GM19468 (cell line): ENCODE results near the gene BIRC7.

Source experiments
- ATAC-seq: cut with Tn5 transposase; IDR thresholded peaks from one replicate; pipeline ENCODE4 v1.9.1; 2021; ENCODE audit warnings: mild to moderate bottlenecking, moderate library complexity, moderate number of reproducible peaks; ENCODE audit not compliant: unreplicated experiment; ENCODE audit errors: extremely low read depth

BIRC7 gene, protein sequence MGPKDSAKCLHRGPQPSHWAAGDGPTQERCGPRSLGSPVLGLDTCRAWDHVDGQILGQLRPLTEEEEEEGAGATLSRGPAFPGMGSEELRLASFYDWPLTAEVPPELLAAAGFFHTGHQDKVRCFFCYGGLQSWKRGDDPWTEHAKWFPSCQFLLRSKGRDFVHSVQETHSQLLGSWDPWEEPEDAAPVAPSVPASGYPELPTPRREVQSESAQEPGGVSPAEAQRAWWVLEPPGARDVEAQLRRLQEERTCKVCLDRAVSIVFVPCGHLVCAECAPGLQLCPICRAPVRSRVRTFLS

DNA sequence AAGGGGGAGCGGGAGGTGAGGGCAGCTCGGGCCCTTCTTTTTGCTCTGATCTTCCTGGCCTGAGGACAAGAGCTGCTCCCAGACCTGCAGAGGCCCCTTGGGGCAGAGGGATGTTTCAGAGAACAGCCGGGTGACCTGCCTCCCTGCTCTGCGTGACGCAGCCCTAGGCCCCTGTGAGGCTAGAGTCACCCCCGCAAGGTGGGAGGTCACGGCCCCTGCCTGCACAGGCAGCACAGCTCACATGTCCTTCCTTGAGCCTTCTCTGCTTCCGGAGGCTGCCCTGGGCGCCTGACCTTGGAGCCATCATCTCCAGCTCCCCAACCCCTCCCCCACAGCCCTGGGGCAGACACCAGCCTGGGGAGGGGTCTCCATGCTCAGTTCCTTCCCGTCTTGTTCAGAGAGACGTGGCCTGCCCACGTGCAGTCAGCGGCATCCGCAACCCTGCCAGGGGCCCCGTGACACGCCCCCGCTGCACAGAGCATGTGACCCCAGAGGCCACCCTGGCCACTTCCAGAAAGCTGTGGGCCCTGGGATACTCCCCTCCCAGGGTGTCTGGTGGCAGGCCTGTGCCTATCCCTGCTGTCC, at the start of gene BIRC7:
Gene BIRC7, plus strand, starts transcription at position 507 of the 585 bp plus-strand sequence. CDS start 192 bp downstream, outside the sequence.
- ATAC-seq = no peak

DNA sequence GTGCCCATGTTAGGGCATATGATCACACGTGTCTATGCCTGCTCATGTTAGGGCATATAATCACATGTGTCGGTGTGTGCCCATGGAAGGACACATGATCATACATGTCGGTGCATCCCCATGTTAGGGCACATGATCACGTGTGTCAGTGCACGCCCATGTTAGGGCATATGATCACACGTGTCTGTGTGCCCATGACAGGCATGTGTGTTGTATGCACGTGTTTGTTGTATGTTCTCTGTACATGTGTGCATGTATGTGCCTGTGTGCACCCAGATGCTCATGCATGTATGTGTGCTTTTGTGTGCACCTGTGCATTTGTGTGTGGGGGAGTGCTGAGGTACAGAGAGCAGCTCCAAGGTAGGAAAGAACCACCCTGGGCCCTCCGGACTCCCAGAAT, 49.6 kb upstream of the BIRC7 start:
- no peak for ATAC-seq

DNA sequence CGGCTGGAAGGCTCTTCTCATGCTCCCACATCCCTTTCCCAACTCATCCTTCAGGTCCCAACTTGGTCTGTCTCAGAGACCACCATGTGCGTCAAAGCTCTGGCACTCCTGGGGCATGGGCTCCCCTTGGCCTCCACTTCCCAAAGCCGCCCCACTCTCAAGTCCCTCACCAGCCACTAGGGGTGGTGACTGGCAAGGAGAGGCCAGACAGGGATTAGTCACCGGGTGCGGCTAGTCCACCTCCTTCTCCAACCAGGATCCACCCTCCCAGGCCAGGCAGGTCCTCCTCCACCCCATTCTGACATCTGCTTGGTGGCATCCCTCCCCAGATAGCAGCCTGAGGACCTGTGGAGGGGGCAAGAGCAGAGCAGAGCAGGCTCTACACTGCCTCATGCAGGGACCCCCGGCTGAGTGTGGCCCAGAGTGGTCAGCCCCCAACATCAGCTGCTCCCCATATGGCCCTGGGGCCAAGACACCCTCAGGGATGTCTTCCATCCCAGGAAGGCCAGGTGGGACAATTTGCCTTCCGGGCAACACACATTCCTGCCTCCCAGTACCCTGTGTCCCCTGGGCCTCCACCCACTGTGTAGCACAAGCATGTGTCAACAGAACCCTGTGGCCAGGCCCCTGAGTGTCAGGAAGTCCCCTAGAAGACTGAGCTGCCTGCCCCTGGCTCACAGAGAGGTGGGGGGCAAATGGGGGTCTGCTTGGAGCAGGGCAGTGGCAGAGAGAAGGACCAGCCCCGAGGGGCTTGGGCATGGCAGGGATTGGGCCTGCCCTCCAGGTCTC, 49.0 kb upstream of the BIRC7 start:
- no peak for ATAC-seq

DNA sequence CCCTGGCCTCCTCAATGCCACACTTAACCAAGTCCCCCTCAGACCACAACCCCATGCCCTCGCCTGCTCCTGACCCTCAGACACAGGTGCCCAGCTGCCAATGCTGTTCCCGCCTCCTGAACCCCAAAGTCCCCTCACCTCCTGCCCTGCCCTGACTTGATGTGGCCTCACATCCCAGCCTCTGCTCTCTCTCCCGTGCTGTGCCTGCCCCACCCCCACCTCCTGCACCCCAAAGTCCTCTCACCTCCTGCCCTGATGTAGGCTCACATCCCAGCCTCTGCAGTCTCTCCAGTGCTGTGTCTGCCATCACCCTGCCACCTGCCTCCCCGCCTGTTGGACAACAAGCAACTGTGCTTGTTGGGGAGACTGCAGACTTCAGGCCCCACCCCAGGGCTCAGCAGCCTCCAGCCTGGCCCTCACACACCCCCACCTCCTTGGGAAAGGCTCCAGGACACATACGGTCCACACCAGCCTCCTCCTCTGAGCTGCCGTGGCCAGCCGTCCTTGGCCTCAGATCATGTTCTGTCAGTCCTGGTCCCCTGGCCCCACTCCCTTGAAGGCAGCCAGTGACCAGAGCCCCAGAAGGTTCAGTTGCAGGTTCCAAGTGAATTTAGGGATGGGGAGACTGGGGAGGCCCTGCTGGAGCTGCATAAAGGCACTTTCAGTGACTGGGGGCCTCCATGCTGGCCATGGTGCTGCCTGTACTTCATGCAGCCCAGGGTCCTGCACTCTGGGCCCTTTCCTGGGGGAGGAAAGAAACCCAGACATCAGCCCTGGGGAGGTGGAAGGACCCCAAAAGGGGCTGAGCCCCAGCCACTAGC, 48.2 kb upstream of the BIRC7 start:
- no peak for ATAC-seq

DNA sequence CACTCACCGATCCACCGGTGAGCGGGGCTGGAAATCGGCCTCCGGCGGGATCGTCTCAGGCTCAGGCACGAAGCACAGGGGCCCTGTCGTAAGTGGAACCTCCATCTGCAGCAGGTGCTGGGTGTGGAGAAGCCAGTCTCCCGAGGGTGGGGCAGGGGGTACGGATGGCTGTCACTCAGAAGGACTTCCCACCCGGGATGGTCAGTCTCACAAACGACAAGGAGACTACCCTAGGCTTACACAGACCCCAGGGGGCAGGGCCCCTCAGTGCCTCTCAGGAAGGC, 47.6 kb upstream of the BIRC7 start:
- ATAC-seq = no peak

DNA sequence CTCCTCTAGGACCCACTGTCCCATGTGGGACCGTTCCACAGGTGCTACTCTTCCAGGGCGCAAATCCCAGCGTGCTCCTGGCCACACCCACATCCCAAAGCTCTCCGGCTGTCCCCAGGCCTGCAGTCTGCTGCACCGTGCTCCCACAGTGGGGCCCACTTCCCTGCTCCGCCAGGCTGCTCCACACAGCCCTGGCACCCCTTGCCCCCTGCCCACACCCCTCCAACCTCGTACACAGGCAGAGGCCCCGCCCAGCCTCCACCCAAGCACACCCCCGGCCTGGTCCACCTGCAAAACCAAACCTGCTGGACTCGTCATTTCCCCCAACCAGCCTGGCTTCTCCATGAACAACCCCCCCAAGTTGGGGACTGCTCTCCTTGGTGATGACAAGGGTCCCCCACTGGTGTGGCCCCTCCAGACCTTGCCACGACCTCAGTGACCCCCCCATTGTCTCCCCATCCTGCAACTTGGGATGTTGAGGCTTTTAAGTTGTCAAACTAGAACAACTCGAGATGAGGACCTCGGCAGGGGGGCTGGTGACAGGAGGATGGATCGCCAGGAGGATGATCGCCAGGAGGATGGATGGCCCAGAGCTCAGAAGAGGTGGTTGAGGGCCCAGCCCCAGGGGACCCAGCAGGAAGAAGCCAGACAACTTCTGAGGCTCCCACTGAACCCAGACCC, 46.9 kb upstream of the BIRC7 start:
- no peak for ATAC-seq

DNA sequence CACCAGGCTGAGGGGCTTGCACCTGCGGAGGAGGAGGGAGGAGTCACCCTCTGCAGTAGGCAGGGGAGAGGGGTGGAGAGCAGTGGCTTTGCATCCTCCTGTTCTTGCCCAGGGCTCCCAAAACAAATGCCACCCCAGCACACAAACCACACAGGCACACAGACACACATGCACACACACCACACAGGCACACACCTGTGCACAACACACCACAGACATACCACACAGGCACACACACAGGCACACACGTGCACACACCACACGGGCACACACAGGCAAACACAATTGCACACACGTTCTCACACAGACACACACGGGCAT, 46.4 kb upstream of the BIRC7 start:
- ATAC-seq = no peak

DNA sequence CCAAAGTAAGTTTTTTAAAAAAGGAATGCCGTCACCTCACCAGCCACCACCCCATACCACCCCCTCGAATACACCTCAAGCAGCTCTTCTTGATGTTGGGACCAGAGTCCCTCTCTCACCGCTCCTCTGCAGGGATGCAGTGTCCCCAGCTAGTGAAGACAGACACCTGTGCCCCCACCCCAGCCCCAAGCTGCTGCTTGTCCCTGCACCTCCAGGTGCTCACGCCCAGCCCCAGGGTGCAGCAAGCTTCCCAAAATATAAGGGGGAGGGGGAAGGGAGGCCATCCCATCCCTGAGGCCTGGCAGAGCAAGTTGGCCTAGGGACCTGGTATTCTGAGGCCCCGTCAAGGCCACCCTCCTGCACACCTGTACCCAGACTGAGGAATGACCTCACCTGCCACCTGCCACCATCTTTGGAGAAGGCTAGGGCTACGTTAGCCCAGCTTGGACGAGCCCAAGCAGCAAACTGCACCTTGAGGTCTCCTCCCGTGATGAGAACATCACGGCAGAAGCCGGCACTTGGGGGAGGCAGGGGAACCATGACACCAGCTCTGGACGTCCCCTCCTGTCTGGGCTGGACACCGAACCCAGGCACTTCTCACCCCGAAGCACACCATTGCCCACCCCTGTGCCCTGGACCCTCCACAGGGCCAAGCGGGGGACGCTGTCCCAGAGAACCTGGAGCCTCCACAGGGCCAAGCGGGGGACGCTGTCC, 45.7 kb upstream of the BIRC7 start:
- ATAC-seq = no peak

DNA sequence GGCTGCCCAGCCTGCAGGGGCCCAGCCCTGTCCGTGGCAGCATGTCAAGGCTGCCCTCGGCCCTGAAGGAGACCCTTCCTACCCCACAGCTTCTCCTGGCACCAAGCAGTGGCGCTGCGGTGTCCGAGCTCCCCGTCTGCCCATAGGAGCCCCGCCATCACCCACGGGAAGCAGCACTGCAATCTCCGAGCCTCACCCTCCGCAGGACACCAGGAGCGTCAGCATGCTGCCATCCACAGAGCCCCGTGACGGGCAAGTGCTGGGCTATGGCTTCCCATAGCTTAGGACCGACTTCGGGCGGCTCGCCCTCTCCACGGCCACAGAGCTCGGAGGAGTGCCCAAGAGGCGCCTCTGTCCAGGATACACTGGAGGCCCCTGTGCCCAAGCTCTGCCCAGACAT, 44.9 kb upstream of the BIRC7 start:
- ATAC-seq = no peak

DNA sequence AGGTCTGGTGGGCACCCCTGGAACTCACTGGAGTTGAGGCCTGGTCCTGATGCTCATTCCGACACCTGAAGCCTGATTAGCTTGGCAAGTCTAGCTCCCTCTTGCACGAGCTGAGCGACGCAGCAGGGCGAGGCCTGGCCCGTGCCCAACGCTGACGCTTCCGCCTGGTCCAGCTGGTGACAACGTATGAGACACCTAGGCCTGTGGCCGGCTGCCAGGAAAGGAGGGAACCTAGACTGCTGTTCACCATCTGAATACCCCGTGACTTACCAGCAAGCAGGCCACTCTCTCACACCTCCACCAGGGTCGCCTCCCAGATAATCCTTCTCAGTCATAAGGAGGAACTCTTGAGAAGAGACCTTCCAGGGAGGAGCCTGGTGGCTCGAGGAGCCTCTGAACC, 44.3 kb upstream of the BIRC7 start:
- ATAC-seq = no peak

DNA sequence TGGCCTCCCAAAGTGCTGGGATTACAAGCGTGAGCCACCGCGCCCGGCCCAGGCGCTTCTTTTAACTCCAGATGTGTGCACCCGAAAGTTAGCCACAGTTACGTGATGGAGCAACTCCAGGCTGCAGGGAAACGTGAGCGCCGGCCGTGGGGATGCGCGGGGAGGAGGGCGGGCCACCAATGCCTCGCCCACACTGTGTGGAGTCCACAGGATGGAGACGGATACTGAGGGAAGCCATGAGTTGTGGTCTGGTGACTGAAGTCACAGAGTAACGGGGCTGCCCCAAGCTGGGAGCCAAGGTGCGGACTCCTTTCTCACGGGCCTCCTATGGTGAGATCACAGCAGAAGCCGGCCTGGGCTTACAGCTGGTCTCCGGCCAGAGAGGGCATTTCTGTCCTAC, 43.0 kb upstream of the BIRC7 start:
- no peak for ATAC-seq

DNA sequence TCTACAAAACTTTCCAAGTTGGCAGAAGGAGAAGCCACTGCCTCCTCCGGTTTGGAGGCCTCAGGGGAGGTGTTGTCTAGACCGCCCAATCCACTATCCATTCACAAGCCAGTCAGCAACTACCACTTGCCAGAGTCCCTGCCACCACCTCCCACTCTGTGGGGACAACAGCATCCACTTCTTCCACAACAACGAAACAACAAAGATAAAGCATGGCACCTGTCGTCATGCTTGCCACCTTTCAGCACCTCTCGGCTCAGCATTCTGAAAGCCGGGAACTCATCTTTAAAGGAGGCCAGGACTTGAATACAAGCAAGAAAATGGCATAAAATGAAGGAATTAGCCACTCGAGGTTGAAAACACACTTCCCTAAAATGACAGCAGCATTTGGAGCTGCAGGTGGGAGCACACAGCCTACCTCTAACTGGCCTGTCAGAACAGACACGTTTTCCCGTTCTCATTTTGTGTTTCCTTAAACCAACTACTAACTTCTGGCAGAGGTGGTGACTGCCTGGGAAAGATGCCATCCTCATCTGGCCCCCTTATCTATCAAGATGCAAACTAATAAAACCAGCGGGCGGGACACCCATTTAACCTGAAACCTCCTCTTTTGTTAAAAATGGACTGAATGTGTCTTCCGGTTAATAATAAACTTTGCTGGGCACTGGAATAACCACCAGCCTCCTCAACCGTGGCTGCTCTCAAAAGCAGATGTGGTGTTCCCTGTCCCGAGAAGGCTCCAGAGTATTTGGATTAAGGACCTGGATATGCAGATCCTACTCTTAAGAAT, 41.5 kb upstream of the BIRC7 start:
- ATAC-seq = no peak

DNA sequence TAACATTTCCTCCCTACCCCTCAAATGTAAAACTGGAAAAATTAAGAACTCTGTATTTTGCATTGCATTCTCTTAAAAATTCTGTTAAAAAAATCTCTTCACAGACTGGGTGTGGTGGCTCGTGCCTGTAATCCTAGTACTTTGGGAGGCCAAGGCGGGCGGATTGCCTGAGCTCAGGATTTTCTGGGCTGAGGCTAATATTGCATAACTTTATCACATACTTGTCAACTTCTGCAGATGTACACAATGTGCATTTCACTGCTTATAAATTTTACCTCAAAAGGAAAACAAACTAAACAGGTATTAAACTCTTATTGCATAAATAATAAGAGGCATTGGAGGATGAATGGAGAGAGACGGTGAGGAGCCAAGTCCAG, 40.9 kb upstream of the BIRC7 start:
- no peak for ATAC-seq

DNA sequence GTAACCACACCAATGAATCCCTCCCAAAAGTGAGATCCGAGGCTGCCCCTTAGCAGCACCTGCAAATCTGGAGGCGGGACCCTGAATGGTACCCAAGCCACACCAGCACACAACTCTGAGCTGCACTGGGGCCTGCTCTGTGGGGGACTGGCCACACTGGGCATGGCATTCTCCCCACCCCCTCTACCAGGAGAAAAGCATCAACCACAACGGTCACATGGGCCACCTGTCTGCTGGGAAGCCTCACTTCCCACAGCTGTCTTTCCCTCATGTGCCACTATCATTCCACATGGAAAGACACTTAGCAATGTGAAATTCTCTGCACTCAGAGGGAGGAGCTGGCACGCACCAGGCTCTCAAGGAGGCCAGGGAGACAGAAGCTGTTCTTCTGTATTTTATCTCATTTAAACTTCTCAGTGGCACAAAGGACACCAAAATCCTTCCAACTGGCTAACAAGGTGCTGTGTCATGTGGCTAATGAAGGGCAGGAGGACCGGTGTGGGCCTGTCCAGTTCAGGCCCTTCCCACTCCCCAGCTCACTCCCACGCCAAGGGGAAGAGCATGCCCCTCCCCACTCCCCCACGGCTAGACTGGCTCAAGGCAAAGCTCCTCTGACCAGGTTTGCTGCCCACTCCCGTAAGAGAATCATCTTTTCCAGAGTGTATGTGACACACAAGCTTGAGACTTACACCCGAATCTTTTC, 38.8 kb upstream of the BIRC7 start:
- no peak for ATAC-seq

DNA sequence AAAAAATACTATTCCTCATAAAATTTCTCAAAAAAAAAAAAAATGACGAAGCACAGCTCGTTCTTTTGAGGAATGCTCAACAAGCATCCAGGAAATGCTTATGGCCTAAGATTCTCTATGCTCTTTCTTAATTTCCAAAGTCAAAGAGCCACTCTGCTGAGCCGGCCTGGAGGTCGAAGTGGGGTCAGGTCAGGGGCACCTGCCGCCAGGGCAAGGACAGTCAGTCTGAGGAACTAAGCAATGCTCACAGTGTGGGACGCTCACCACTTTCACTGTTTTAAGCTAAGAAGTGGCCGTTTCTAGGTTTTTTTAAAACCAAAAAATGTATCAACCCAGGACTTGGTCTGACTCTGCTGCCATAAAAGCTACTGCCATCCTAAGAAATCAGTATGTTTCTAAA, 37.1 kb upstream of the BIRC7 start:
- ATAC-seq = no peak

DNA sequence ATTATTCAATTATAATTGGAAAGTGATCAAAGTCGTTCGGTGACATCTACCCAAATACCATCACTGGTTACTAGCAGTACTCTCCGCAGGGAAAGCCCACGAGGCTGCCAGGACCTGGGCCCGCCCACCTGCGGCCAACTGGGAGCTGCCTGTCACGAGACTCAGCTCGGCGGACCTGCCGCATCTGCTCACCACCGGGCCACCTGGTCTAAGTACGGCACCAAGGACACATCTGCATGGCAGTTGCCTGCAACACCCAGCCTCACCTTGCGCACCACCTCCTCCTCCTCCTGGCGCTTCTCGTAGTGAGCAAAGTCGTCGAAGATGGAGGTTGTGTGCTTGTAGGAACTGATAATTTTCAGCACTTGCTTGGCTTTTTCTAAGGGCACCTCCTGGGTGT, 33.7 kb upstream of the BIRC7 start:
- no peak for ATAC-seq

DNA sequence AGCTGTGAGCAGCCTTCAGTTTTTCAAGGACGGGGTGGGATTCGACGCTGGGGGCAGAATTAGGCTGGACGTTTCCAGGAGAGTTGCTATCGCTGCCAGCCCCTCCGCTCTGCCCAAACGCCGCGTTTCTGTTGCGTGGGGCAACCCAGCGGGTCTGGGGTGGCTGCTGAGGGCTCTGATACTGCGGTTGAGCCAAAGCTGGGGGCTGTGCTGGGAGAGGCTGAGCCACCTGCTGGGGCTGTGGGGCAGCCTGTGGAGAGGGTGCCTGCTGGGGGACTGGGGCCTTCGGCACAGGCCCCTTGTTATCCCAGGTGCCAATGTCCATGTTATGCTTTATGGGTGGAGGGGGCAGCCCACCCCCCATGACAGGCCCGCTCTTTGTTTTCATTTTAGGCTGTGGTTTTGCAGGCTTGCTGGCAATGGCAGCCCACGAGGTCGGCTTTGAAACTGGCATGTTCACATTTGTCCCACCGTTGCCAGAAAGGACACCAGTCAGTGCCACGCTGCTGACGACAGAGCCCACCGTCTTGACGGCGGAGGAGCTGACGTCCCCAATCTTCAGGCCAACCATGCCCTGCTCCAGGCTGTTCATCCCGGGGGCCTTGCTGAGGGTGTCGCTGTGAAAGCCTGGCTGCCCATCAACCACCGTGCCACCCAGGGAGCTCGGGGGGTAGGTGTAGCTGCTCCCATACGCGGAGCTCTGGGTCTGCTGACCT, 32.7 kb upstream of the BIRC7 start:
- ATAC-seq = no peak

DNA sequence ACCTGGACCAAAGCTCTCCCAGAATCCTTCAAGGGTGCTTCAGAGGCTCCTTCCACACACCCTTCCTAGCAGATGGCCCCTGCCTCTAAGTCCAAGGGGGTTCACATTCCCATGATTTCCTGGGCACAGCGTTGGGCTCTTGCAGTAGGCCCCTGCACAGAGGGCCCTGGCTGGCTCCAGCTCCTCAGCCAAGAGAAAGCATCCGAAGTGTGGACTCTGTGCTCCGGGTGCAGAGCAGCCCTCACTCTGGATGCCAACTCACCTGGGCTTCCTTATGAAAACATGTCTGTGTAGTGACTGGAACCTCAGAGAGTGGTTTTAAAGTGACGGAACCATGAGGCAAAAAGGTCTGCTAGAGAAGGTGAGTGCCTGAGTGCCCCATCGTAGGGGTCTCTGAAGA, 31.3 kb upstream of the BIRC7 start:
- ATAC-seq = no peak
